HFF-Myc (cell line): ENCODE data around the gene USP33.

Experiments used
- DNase-seq: peaks from one replicate; pipeline ENCODE4 v3.0.0-alpha.2; 2011; ENCODE audit warnings: low read depth; ENCODE audit errors: extremely low read depth
- H3K4me3 ChIP-seq: replicated peaks from 2 replicates; pipeline ENCODE4 v1.5.1; 2011; ENCODE audit warnings: low read depth, mild to moderate bottlenecking, control low read depth, low read length
- CTCF ChIP-seq: IDR thresholded peaks from 2 replicates; pipeline ENCODE4 v1.5.1; 2012; ENCODE audit warnings: mild to moderate bottlenecking, low read depth, low read length, control low read depth; ENCODE audit errors: missing control alignments

Gene USP33

DNA sequence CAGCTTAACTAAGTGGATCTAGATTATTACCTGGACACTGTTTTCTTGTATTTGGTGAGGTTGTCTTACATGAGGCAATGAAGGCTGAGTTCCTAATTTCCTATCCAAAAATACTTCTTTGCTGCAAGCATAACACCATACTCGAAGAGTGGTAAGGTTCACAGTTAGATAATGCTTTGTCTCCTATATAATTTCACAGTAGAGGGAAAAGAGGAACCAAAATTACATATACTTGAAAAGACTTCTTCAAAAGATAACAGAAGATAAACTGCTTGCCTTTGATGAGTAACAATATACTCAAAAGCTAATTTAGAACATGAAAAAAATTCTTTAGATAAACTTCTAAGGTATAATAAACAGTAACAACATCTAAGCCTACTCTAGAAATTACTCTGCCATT is 20.4 kb downstream of the USP33 start:
- no peak for DNase-seq
- H3K4me3 ChIP-seq, result no peak overlapping the region
- TF ChIP-seq CTCF, result no peak

GRCh38 chr1:77732090-77732489 is 27.6 kb downstream of the USP33 start:
- no peak for DNase-seq
- no peak for TF ChIP-seq CTCF

DNA sequence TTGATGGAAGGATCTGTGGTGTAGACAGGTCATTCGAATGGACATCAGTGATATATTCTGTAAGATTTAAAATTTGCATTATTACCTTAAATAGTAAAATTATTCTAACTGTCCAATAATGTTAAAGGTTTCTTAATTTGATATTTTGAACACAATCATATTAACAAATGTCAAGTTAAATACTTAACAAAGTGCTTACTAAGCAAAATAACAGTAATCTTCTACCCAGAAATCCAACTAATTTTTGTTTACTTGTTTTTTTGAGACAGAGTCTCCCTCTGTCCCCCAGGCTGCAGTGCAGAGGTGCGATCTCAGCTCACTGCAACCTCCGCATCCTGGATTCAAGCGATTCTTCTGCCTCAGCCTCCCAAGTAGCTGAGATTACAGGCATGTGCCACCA is 33.9 kb downstream of the USP33 start:
- no peak for DNase-seq
- H3K4me3 ChIP-seq, result no peak overlapping the region
- TF ChIP-seq CTCF, result no peak

More at GRCh38 chr1:77732090-77732489, 27.6 kb downstream of the USP33 start:
- no peak overlapping the region for H3K4me3 ChIP-seq

- TF ChIP-seq CTCF, result no peak
- DNase-seq, result no peak
- no peak overlapping the region for H3K4me3 ChIP-seq
Measured at GRCh38 chr1:77718181-77718580, 41.5 kb downstream of the USP33 start.

- no peak for DNase-seq
- no peak for TF ChIP-seq CTCF
Measured at GRCh38 chr1:77716065-77716464, 43.6 kb downstream of the USP33 start.

GRCh38 chr1:77709727-77710126 is 49.9 kb downstream of the USP33 start:
- no peak overlapping the region for H3K4me3 ChIP-seq
- DNase-seq, result no peak
- TF ChIP-seq CTCF, result no peak

More at GRCh38 chr1:77716065-77716464, 43.6 kb downstream of the USP33 start:
- H3K4me3 ChIP-seq, result no peak overlapping the region

- no peak for DNase-seq
- no peak overlapping the region for H3K4me3 ChIP-seq
- TF ChIP-seq CTCF, result no peak
Measured at GRCh38 chr1:77706321-77706720, 53.3 kb downstream of the USP33 start.
